Smooth muscle cell (in vitro differentiated cells): ENCODE results near the gene MT1HL1. TPM values are rescaled to one million over a fixed set of nuclear protein-coding genes. Genes with fewer than 3 reads are reported as not detected.
A peak's percentile ranks its signal among the peaks of the same experiment; 100 is the strongest.

Source experiments
- DNase-seq: peaks from one replicate; lab custom pipeline; 2025; ENCODE audit not compliant: unreplicated experiment; lab: John Stamatoyannopoulos, UW
- H2AFZ ChIP-seq: fragments of 200-600 bp; sonication (generic); 2 replicates; pipeline ENCODE4 v1.6.0; 2016; ENCODE audit warnings: antibody characterized with exemption, low read depth, mild to moderate bottlenecking
- H3F3A ChIP-seq: fragments of 200-600 bp; sonication (generic); 2 replicates; pipeline ENCODE4 v1.6.0; 2017; ENCODE audit warnings: antibody characterized with exemption, low read depth
- H3K27ac ChIP-seq: fragments of 200-600 bp; sonication (generic); 2 replicates; pipeline ENCODE4 v1.5.1; 2016; ENCODE audit warnings: low read depth, mild to moderate bottlenecking
- H3K27me3 ChIP-seq: fragments of 200-600 bp; sonication (generic); 2 replicates; pipeline ENCODE4 v1.6.1; 2016; ENCODE audit warnings: low read depth, mild to moderate bottlenecking
- H3K36me3 ChIP-seq: fragments of 200-600 bp; sonication (generic); 2 replicates; pipeline ENCODE4 v1.5.1; 2016; ENCODE audit warnings: low read depth
- H3K4me1 ChIP-seq: fragments of 200-600 bp; sonication (generic); 2 replicates; pipeline ENCODE4 v1.5.1; 2016; ENCODE audit warnings: low read depth
- H3K4me2 ChIP-seq: fragments of 200-600 bp; sonication (generic); 2 replicates; pipeline ENCODE4 v1.6.0; 2016; ENCODE audit warnings: mild to moderate bottlenecking
- H3K4me3 ChIP-seq: fragments of 200-600 bp; sonication (generic); 2 replicates; pipeline ENCODE4 v1.5.1; 2016; ENCODE audit warnings: mild to moderate bottlenecking
- H3K79me2 ChIP-seq: fragments of 200-600 bp; sonication (generic); 2 replicates; pipeline ENCODE4 v1.6.0; 2016; ENCODE audit warnings: low read depth, mild to moderate bottlenecking
- H3K9ac ChIP-seq: fragments of 200-600 bp; sonication (generic); 2 replicates; pipeline ENCODE4 v1.6.0; 2016; ENCODE audit warnings: low read depth
- H3K9me3 ChIP-seq: fragments of 200-600 bp; sonication (generic); replicated peaks from 2 replicates; pipeline ENCODE4 v1.5.1; 2016; ENCODE audit warnings: low read depth
- H4K20me1 ChIP-seq: fragments of 200-600 bp; sonication (generic); 2 replicates; pipeline ENCODE4 v1.6.0; 2016; ENCODE audit warnings: low read depth
- WGBS: methylation state at CpG from one replicate; pipeline ENCODE4 v1.1.7; 2016; ENCODE audit warnings: low lambda C conversion rate; 5-methylcytosine and 5-hydroxymethylcytosine counted together
- polyA plus RNA-seq: library from polyadenylated mRNA; unstranded; fragments of >200 nt; fragmentation: Nextera tagmentation; extraction: Ambion mirVana; gene quantifications from 2 replicates; pipeline ENCODE4 v1.2.1, GENCODE V29; 2016
- total RNA-seq: library from RNA; depleted of rRNA; stranded (reverse); fragments of >200 nt; gene quantifications from 2 replicates; pipeline ENCODE4 v1.2.3, GENCODE V29; 2014
- TF ChIP-seq, protein P1 (sequence below): fragments of 200-600 bp; sonication (generic); IDR thresholded peaks from 2 replicates; pipeline ENCODE4 v1.5.1; 2017; ENCODE audit warnings: borderline replicate concordance, mild to moderate bottlenecking, antibody characterized with exemption; ENCODE audit not compliant: insufficient read depth, poor library complexity, severe bottlenecking

Gene MT1HL1
- total and polyA plus RNA-seq, 2 experiments from 2014 or later: not detected

- DNase-seq: no peak
- no peak overlapping the region for H3K4me3 ChIP-seq
- H3K79me2 ChIP-seq: no peaks in the 10 kb centered on the region
- no peaks in the 10 kb centered on the region for H3K36me3 ChIP-seq
- WGBS: 20% methylated on average over 7 of the region's 7 CpGs
- TF ChIP-seq, protein P1, sequence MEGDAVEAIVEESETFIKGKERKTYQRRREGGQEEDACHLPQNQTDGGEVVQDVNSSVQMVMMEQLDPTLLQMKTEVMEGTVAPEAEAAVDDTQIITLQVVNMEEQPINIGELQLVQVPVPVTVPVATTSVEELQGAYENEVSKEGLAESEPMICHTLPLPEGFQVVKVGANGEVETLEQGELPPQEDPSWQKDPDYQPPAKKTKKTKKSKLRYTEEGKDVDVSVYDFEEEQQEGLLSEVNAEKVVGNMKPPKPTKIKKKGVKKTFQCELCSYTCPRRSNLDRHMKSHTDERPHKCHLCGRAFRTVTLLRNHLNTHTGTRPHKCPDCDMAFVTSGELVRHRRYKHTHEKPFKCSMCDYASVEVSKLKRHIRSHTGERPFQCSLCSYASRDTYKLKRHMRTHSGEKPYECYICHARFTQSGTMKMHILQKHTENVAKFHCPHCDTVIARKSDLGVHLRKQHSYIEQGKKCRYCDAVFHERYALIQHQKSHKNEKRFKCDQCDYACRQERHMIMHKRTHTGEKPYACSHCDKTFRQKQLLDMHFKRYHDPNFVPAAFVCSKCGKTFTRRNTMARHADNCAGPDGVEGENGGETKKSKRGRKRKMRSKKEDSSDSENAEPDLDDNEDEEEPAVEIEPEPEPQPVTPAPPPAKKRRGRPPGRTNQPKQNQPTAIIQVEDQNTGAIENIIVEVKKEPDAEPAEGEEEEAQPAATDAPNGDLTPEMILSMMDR: no peak
- H3F3A ChIP-seq: no peaks in the 10 kb centered on the region
- no peaks in the 10 kb centered on the region for H4K20me1 ChIP-seq
- no peak overlapping the region for H3K9ac ChIP-seq
- H3K27ac ChIP-seq: no peak overlapping the region
- peaks cover 4% of the 10 kb centered on the region for H3K4me1 ChIP-seq
- no peaks in the 10 kb centered on the region for H3K27me3 ChIP-seq
- H3K9me3 ChIP-seq: no peaks in the 10 kb centered on the region
- H2AFZ ChIP-seq: no peak overlapping the region
- H3K4me2 ChIP-seq: peak overlapping the region; percentile 66
These were observed 27.8 kb upstream of the MT1HL1 start for GRCh38 chr1:237032029-237032428.

GRCh38 chr1:237031480-237031879 is 27.2 kb upstream of the MT1HL1 start:
- TF ChIP-seq, protein P1: no peak
- Histone ChIP-seq H3K9ac (no peak overlapping the region), H2AFZ (no peak overlapping the region), H3K36me3 (no peaks in the 10 kb centered on the region), H3K27ac (no peak overlapping the region), H3K27me3 (no peaks in the 10 kb centered on the region), H3K4me1 (peaks cover 4% of the 10 kb centered on the region), H3F3A (no peaks in the 10 kb centered on the region), H3K79me2 (no peaks in the 10 kb centered on the region), H3K9me3 (no peaks in the 10 kb centered on the region), H3K4me3 (no peak overlapping the region), H4K20me1 (no peaks in the 10 kb centered on the region), H3K4me2 (peak overlapping the region; percentile 66)
- whole genome bisulfite sequencing: 37% methylated on average over 4 of the region's 4 CpGs
- DNase-seq: no peak

- Histone ChIP-seq H3K4me2 (no peak overlapping the region), H2AFZ (no peak overlapping the region), H3K27me3 (no peaks in the 10 kb centered on the region), H3K4me3 (no peak overlapping the region), H3K36me3 (no peaks in the 10 kb centered on the region), H3F3A (no peaks in the 10 kb centered on the region), H4K20me1 (no peaks in the 10 kb centered on the region), H3K79me2 (no peaks in the 10 kb centered on the region), H3K9ac (no peak overlapping the region), H3K27ac (no peak overlapping the region), H3K4me1 (peaks cover 4% of the 10 kb centered on the region), H3K9me3 (no peaks in the 10 kb centered on the region)
- WGBS: 72% methylated on average over 9 of the region's 9 CpGs
- TF ChIP-seq, protein P1: no peak
- no peak for DNase-seq
These were observed 25.8 kb upstream of the MT1HL1 start for GRCh38 chr1:237029850-237030535.

- TF ChIP-seq, protein P1: no peak
- Histone ChIP-seq H3F3A (no peaks in the 10 kb centered on the region), H3K4me3 (no peak overlapping the region), H3K4me2 (no peak overlapping the region), H3K36me3 (no peaks in the 10 kb centered on the region), H3K79me2 (no peaks in the 10 kb centered on the region), H3K27me3 (no peaks in the 10 kb centered on the region), H4K20me1 (no peaks in the 10 kb centered on the region), H3K27ac (no peak overlapping the region), H3K9me3 (no peaks in the 10 kb centered on the region), H3K4me1 (peaks cover 4% of the 10 kb centered on the region), H2AFZ (no peak overlapping the region), H3K9ac (no peak overlapping the region)
- no peak for DNase-seq
- whole genome bisulfite sequencing: 91% methylated on average over 3 of the region's 3 CpGs
These were observed 25.0 kb upstream of the MT1HL1 start for GRCh38 chr1:237029240-237029639.
